ENCODE measurements around the gene COL5A2.

The COL5A2 gene

GRCh38 chr2:189096769-189097447 is 82.7 kb downstream of the COL5A2 start:
- no peak for TF ChIP-seq CTCF (conservative IDR thresholded peaks at IDR 0.05; ENCODE audit: low read length)
- H3K4me3 ChIP-seq (ENCODE audit: low read length) = no peak overlapping the region
- DNase-seq (ENCODE audit: low read depth) = peak; percentile 87

- no peak for TF ChIP-seq CTCF (conservative IDR thresholded peaks at IDR 0.05; ENCODE audit: low read length)
- no peak overlapping the region for H3K4me3 ChIP-seq (ENCODE audit: low read length)
- no peak for DNase-seq (ENCODE audit: low read depth)
These were observed 84.5 kb downstream of the COL5A2 start for GRCh38 chr2:189095101-189095500.

- no peak overlapping the region for H3K4me3 ChIP-seq (ENCODE audit: low read length)
- DNase-seq (ENCODE audit: low read depth) = peak; percentile 96
These were observed 86.6 kb downstream of the COL5A2 start for GRCh38 chr2:189092936-189093335.

GRCh38 chr2:189091253-189091652 is 88.3 kb downstream of the COL5A2 start:
- H3K4me3 ChIP-seq (ENCODE audit: low read length) = no peak overlapping the region
- no peak for TF ChIP-seq CTCF (conservative IDR thresholded peaks at IDR 0.05; ENCODE audit: low read length)

More at GRCh38 chr2:189092936-189093335, 86.6 kb downstream of the COL5A2 start:
- TF ChIP-seq CTCF (conservative IDR thresholded peaks at IDR 0.05; ENCODE audit: low read length) = no peak

GRCh38 chr2:189088591-189089205 is 90.9 kb downstream of the COL5A2 start:
- H3K4me3 ChIP-seq (ENCODE audit: low read length) = no peak overlapping the region
- TF ChIP-seq CTCF (conservative IDR thresholded peaks at IDR 0.05; ENCODE audit: low read length) = no peak
- DNase-seq (ENCODE audit: low read depth) = no peak

More at GRCh38 chr2:189091253-189091652, 88.3 kb downstream of the COL5A2 start:
- no peak for DNase-seq (ENCODE audit: low read depth)

- DNase-seq (ENCODE audit: low read depth) = peak; percentile 88
- no peak for TF ChIP-seq CTCF (conservative IDR thresholded peaks at IDR 0.05; ENCODE audit: low read length)
- H3K4me3 ChIP-seq (ENCODE audit: low read length) = no peak overlapping the region
These were observed 92.9 kb downstream of the COL5A2 start for GRCh38 chr2:189086710-189087109.

- DNase-seq (ENCODE audit: low read depth) = no peak
- no peak overlapping the region for H3K4me3 ChIP-seq (ENCODE audit: low read length)
- no peak for TF ChIP-seq CTCF (conservative IDR thresholded peaks at IDR 0.05; ENCODE audit: low read length)
These were observed 93.3 kb downstream of the COL5A2 start for GRCh38 chr2:189086250-189086649.

All from AG10803 (cell line).